K562 (cell line): ENCODE measurements around the gene POLR3C. TPM values are rescaled to one million over a fixed set of nuclear protein-coding genes. Genes with fewer than 3 reads are reported as not detected.
A peak's percentile ranks its signal among the peaks of the same experiment; 100 is the strongest.

ENCODE experiments used
- ATAC-seq: fragments of 200-7000 bp; cut with Tn5 transposase; 3 replicates; pipeline ENCODE4 v1.9.1; 2020; ENCODE audit warnings: moderate library complexity
- BruUV-seq: library from RNA; stranded (reverse); fragments of 400-500 nt; replicated peaks from 2 replicates; lab custom pipeline; 2021; lab: Mats Ljungman, UMichigan
- CTCF ChIA-PET: fragments of 300-600 bp; formaldehyde crosslinking; extraction: SDS; loops from one replicate; lab custom pipeline; 2021; ENCODE audit warnings: low intra/inter-chr PET ratio; lab: Yijun Ruan, JAX
- POLR2A ChIA-PET: fragments of 300-600, 350-650 bp; sonication (Branson Sonifier 250); formaldehyde crosslinking; extraction: SDS; loops from one replicate; lab custom pipeline; 2021; ENCODE audit warnings: antibody characterized with exemption, inconsistent platforms; lab: Yijun Ruan, JAX
- DNase-seq, 4 experiments: peaks; one replicate each; pipeline versions ENCODE4 v3.0.0 to v3.0.0-alpha.2; 2011 to 2018; ENCODE audit warnings: low spot score in 3 of 4, mixed read lengths in 3 of 4; ENCODE audit errors: extremely low read depth in 1 of 4
- FAIRE-seq: peaks from 2 replicates; lab custom pipeline; 2011; peaks lifted over from hg19 to GRCh38; lab: Jason Lieb, UNC
- H2AFZ ChIP-seq: 2 replicates; pipeline ENCODE4 v1.6.0; 2011; ENCODE audit warnings: low read depth, low read length, control low read depth, inconsistent platforms
- H3K27ac ChIP-seq: fragments of 200-600 bp; 3 replicates; pipeline ENCODE4 v1.8.0; 2011; ENCODE audit warnings: low read depth, mild to moderate bottlenecking, control low read depth, inconsistent platforms, low read length, moderate library complexity, mixed read lengths; ENCODE audit errors: extremely low read depth
- H3K27me3 ChIP-seq, 2 experiments: fragments of 300-600 bp in 1 of 2; 2 replicates in 1 of 2; 3 replicates in 1 of 2; pipeline versions ENCODE4 v1.6.0 to v1.8.0; 2011; ENCODE audit warnings: inconsistent platforms in 2 of 2, low read length in 2 of 2, mild to moderate bottlenecking in 1 of 2, mixed read lengths in 1 of 2, moderate library complexity in 1 of 2; ENCODE audit not compliant: control insufficient read depth in 2 of 2, insufficient read depth in 2 of 2
- H3K36me3 ChIP-seq: fragments of 300-600 bp; 3 replicates; pipeline ENCODE4 v1.8.0; 2011; ENCODE audit warnings: mild to moderate bottlenecking, low read length, inconsistent platforms; ENCODE audit not compliant: control insufficient read depth, insufficient read depth
- H3K4me1 ChIP-seq, 2 experiments: fragments of 200-600 bp in 1 of 2; replicated peaks in 1 of 2; 2 replicates in 1 of 2; 3 replicates in 1 of 2; pipeline versions ENCODE4 v1.5.1 to v1.8.0; 2011; ENCODE audit warnings: inconsistent platforms in 2 of 2, low read length in 2 of 2, mild to moderate bottlenecking in 1 of 2, mixed read lengths in 1 of 2, moderate library complexity in 1 of 2; ENCODE audit not compliant: control insufficient read depth in 2 of 2, insufficient read depth in 2 of 2
- H3K4me2 ChIP-seq: 2 replicates; pipeline ENCODE4 v1.6.1; 2011; ENCODE audit warnings: low read length, control low read depth, inconsistent platforms, mixed read lengths; ENCODE audit not compliant: insufficient read depth
- H3K4me3 ChIP-seq: fragments of 200-600 bp; sonication (generic), shearing (Covaris generic); 2 replicates; pipeline ENCODE4 v1.5.1; 2016; ENCODE audit warnings: control low read depth, inconsistent platforms
- H3K79me2 ChIP-seq: fragments of 200-600 bp; 3 replicates; pipeline ENCODE4 v1.8.0; 2011; ENCODE audit warnings: low read length, inconsistent platforms; ENCODE audit not compliant: control insufficient read depth, insufficient read depth
- H3K9ac ChIP-seq, 2 experiments: 2 replicates each; pipeline versions ENCODE4 v1.6.0 to v1.6.1; 2011; ENCODE audit warnings: low read depth in 2 of 2, low read length in 2 of 2, control low read depth in 1 of 2, inconsistent platforms in 1 of 2, mild to moderate bottlenecking in 1 of 2, mixed read lengths in 1 of 2; ENCODE audit not compliant: insufficient read depth in 1 of 2
- H3K9me1 ChIP-seq: one replicate; pipeline ENCODE4 v1.6.0; 2011; ENCODE audit warnings: inconsistent platforms, mild to moderate bottlenecking, low read length, moderate library complexity; ENCODE audit not compliant: control insufficient read depth, insufficient read depth
- H3K9me3 ChIP-seq: replicated peaks from 2 replicates; pipeline ENCODE4 v1.5.1; 2011; ENCODE audit warnings: low read depth, low read length, inconsistent platforms; ENCODE audit not compliant: control insufficient read depth, insufficient read depth
- H4K20me1 ChIP-seq: replicated peaks from 2 replicates; pipeline ENCODE4 v1.6.1; 2011; ENCODE audit warnings: low read length, inconsistent platforms, mixed read lengths; ENCODE audit not compliant: control insufficient read depth, insufficient read depth
- ARID4B ChIP-seq: sonication (generic); formaldehyde crosslinking; IDR thresholded peaks from 2 replicates; pipeline ENCODE4 v1.8.0; 2022; ENCODE audit warnings: mild to moderate bottlenecking, missing genetic modification reagents
- BACH1 ChIP-seq: fragments of 200-800 bp; sonication (Bioruptor generic); IDR thresholded peaks from 2 replicates; pipeline ENCODE4 v1.6.1; 2016; ENCODE audit warnings: missing genetic modification characterization, missing compliant biosample characterization
- CBX8 ChIP-seq: fragments of 200-600 bp; sonication (generic); IDR thresholded peaks from 2 replicates; pipeline ENCODE4 v1.6.1; 2012; ENCODE audit warnings: borderline replicate concordance, mixed run types, low read depth, mild to moderate bottlenecking, moderate library complexity, mixed read lengths, low read length, control low read depth, inconsistent platforms; ENCODE audit not compliant: poor library complexity, severe bottlenecking; ENCODE audit errors: extremely low read depth
- HCFC1 ChIP-seq: IDR thresholded peaks from 2 replicates; pipeline ENCODE4 v1.6.1; 2012; ENCODE audit warnings: low read depth, low read length, improper control_type of control experiment
- IFI16 ChIP-seq: fragments of 250-450 bp; sonication (Bioruptor Pico); IDR thresholded peaks from 2 replicates; pipeline ENCODE4 v2.1.2; 2022; ENCODE audit warnings: mild to moderate bottlenecking, inconsistent platforms
- MXI1 ChIP-seq: IDR thresholded peaks from 2 replicates; pipeline ENCODE4 v1.6.1; 2011; ENCODE audit warnings: low read depth, mild to moderate bottlenecking, improper control_type of control experiment, low read length
- NCOA6 ChIP-seq: fragments of 450-650 bp; IDR thresholded peaks from 2 replicates; pipeline ENCODE4 v1.6.1; 2017; ENCODE audit warnings: mild to moderate bottlenecking
- NFE2L1 ChIP-seq: fragments of 450-650 bp; IDR thresholded peaks from 2 replicates; pipeline ENCODE4 v1.6.1; 2016; ENCODE audit warnings: missing genetic modification characterization, low read depth, mild to moderate bottlenecking, missing compliant biosample characterization, moderate library complexity, borderline replicate concordance
- RFX1 ChIP-seq: fragments of 450-650 bp; IDR thresholded peaks from 2 replicates; pipeline ENCODE4 v1.6.1; 2016; ENCODE audit warnings: mild to moderate bottlenecking, moderate library complexity
- ZNF444 ChIP-seq: fragments of 250-450 bp; sonication (Bioruptor Pico); IDR thresholded peaks from 2 replicates; pipeline ENCODE4 v1.4.0; 2020; ENCODE audit warnings: mild to moderate bottlenecking, moderate library complexity
- ZNF589 ChIP-seq: fragments of 200-800 bp; sonication (Bioruptor generic); IDR thresholded peaks from 2 replicates; pipeline ENCODE4 v1.6.1; 2016; ENCODE audit warnings: low read depth, missing genetic modification characterization, missing compliant biosample characterization
- ZNF785 ChIP-seq: fragments of 250-450 bp; sonication (Bioruptor Pico); IDR thresholded peaks from 2 replicates; pipeline ENCODE4 v1.4.0; 2020; ENCODE audit warnings: mild to moderate bottlenecking
- WGBS: fragments of 100-300 bp; shearing (Covaris generic); methylation state at CpG from one replicate; pipeline ENCODE4 v1.1.6; 2016; ENCODE audit warnings: low coverage, mixed read lengths; ENCODE audit not compliant: insufficient coverage; ENCODE audit errors: missing lambda C conversion rate; 5-methylcytosine and 5-hydroxymethylcytosine counted together
- in situ Hi-C: fragments of 300-500 bp; cut with MboI; formaldehyde crosslinking; loops from 4 replicates; pipeline ENCODE4 v1.15.0; 2018; ENCODE audit warnings: inconsistent platforms, mixed read lengths
- intact Hi-C: fragments of 100-400 bp; cut with micrococcal nuclease; formaldehyde crosslinking; loops from 2 replicates; pipeline ENCODE4 v1.14.2; 2022
- polyA plus RNA-seq, 8 experiments: library from polyadenylated mRNA; depleted of rRNA in 4 of 8; stranded (reverse) in 5 of 8; unstranded in 3 of 8; fragments of >200 nt; fragmentation: Nextera tagmentation in 2 of 8; fragmentation: Illumina TruSeq in 1 of 8; extraction: Ambion mirVana in 2 of 8; extraction: Trizol in 1 of 8; gene quantifications; 2 replicates each; pipeline versions ENCODE4 v1.2.1 to v1.2.3, GENCODE V29; 2011 to 2014; ENCODE audit warnings: inconsistent platforms in 1 of 8, missing spikeins in 1 of 8
- total RNA-seq, 7 experiments: library from RNA; depleted of rRNA in 6 of 7; stranded (reverse); fragments of >200 nt in 6 of 7; fragmentation: Illumina TruSeq in 2 of 7; extraction: Trizol in 2 of 7; gene quantifications; 2 replicates each; pipeline versions ENCODE4 v1.2.1 to v1.2.3, GENCODE V29; 2011 to 2021; ENCODE audit warnings: low replicate concordance in 1 of 7
- TF ChIP-seq, protein P1 (sequence below): fragments of 450-650 bp; formaldehyde crosslinking; IDR thresholded peaks from 2 replicates; pipeline ENCODE4 v1.4.0; 2022; ENCODE audit warnings: missing genetic modification characterization
- TF ChIP-seq, protein P2 (sequence below): fragments of 250-450 bp; sonication (Bioruptor Pico); IDR thresholded peaks from 2 replicates; pipeline ENCODE4 v1.8.0; 2021; ENCODE audit warnings: mild to moderate bottlenecking, moderate library complexity

POLR3C gene
- total and polyA plus RNA-seq, 9 of the 15 experiments (the other 6 are each of a cell fraction or from before 2014, with no cell fraction given): 19.7 to 64.1 (median 45.2) TPM

DNA sequence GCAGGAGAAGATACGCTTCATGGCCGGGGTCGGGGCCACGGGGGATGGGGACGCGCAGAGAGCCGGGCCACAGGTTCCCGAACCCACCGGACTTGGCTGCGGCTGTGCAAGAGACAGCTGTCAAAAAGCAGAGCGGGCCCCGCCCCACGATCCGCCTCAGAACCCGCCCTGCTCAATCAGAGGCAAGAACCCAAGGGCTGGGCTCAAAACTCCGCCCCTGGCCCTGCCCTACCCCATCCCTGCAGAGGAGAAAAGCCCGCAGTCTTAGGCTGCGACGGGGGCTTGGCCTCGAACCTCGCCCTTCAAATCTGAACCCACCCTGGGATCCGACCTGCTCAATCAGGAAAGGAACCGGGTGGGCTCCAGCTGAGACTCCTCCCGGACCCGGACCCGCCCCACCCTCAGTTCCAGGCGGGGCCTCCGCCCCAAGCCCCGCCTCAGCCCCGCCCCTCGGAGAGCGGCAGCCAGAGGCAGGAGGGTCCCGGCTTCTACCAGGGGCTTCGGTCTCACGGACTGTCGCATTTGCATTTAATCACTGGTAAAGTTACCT lies 61.8 kb downstream of the POLR3C start, which contains the start of gene ANKRD35:
Gene ANKRD35 (minus strand): TSS at position 129 of the 550 bp plus-strand sequence. CDS start 108 bp downstream, at position 21.
- peak; percentile 100 for ATAC-seq
- H3K4me2 ChIP-seq: peak within 1 kb of the TSS; percentile 72
- intact Hi-C loops (no loop called here), in situ Hi-C loops (no loop called here)
- H3K9me3 ChIP-seq: no peaks in the 10 kb centered on the region
- 1% methylated on average over 22 of the region's 36 CpGs for WGBS
- no TSS peak for BruUV-seq
- ChIA-PET CTCF (interaction anchor here (0.5 kb wide), 1 partner anchor 41 kb away, joined by 3 read pairs; the partner anchor contains the start of gene NUDT17), POLR2A (interaction anchor here (0.6 to 1.2 kb wide), 5 partner anchors 25 to 166 kb away, joined by 3 to 4 read pairs (median 3); partner anchors contain the start of gene RBM8A)
- peak within 1 kb of the TSS; percentile 56 for H3K4me3 ChIP-seq
- H3K9ac ChIP-seq: peak within 1 kb of the TSS in 1 of 2 experiments; percentile 68; a peak in 2 of 4 replicates
- no peaks in the 10 kb centered on the region for H4K20me1 ChIP-seq
- peak; percentile 90 to 95 (median 94) for DNase-seq
- H3K27ac ChIP-seq: no peak within 1 kb of the TSS
- H3K9me1 ChIP-seq: no peaks in the 10 kb centered on the region
- H3K79me2 ChIP-seq: no peaks in the 10 kb centered on the region
- FAIRE-seq: peak; percentile 77
- peaks cover 3 to 14% of the 10 kb centered on the region in 2 experiments; a peak in 4 of 5 replicates for H3K4me1 ChIP-seq
- H3K36me3 ChIP-seq: no peaks in the 10 kb centered on the region
- H3K27me3 ChIP-seq: peaks cover 7 to 10% of the 10 kb centered on the region in 2 experiments; a peak in 4 of 5 replicates
- peak within 1 kb of the TSS; percentile 90 for H2AFZ ChIP-seq
- TF ChIP-seq, protein P1, sequence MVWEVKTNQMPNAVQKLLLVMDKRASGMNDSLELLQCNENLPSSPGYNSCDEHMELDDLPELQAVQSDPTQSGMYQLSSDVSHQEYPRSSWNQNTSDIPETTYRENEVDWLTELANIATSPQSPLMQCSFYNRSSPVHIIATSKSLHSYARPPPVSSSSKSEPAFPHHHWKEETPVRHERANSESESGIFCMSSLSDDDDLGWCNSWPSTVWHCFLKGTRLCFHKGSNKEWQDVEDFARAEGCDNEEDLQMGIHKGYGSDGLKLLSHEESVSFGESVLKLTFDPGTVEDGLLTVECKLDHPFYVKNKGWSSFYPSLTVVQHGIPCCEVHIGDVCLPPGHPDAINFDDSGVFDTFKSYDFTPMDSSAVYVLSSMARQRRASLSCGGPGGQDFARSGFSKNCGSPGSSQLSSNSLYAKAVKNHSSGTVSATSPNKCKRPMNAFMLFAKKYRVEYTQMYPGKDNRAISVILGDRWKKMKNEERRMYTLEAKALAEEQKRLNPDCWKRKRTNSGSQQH (CRISPR knock-in tag): no peak
- TF ChIP-seq HCFC1 (no peak), MXI1 (no peak), RFX1 (no peak), ARID4B (CRISPR knock-in tag) (0 out of 2 replicates have a peak, but pooled peaks have one; percentile 41), ZNF444 (CRISPR knock-in tag) (no peak), NFE2L1 (no peak), ZNF785 (CRISPR knock-in tag) (no peak), NCOA6 (no peak), BACH1 (tag) (no peak), ZNF589 (no peak), IFI16 (no peak), CBX8 (no peak)
- TF ChIP-seq, protein P2, sequence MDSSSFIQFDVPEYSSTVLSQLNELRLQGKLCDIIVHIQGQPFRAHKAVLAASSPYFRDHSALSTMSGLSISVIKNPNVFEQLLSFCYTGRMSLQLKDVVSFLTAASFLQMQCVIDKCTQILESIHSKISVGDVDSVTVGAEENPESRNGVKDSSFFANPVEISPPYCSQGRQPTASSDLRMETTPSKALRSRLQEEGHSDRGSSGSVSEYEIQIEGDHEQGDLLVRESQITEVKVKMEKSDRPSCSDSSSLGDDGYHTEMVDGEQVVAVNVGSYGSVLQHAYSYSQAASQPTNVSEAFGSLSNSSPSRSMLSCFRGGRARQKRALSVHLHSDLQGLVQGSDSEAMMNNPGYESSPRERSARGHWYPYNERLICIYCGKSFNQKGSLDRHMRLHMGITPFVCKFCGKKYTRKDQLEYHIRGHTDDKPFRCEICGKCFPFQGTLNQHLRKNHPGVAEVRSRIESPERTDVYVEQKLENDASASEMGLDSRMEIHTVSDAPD (CRISPR knock-in tag): no peak
